Measurements from ENCODE around the gene PRCD.

DNA sequence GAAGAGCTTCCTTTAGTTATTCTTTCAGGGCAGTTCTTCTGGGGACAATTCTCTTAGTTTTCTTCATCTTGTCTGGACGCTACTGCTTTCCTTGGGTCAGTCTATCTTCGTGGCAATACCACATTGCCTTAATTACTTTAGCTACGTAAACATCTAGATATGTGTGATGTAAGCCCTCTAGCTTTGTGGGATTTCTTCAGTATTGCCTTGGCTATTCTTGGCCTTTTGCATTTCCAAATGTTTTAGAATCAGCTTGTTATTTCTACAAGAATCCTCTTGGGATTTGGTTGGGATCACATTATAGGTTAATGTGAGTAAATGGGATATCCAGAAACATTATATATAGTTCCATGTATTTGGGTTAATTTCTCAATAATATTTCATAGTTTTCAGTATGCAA, 54.8 kb downstream of the PRCD start:
- TF ChIP-seq, protein P1, sequence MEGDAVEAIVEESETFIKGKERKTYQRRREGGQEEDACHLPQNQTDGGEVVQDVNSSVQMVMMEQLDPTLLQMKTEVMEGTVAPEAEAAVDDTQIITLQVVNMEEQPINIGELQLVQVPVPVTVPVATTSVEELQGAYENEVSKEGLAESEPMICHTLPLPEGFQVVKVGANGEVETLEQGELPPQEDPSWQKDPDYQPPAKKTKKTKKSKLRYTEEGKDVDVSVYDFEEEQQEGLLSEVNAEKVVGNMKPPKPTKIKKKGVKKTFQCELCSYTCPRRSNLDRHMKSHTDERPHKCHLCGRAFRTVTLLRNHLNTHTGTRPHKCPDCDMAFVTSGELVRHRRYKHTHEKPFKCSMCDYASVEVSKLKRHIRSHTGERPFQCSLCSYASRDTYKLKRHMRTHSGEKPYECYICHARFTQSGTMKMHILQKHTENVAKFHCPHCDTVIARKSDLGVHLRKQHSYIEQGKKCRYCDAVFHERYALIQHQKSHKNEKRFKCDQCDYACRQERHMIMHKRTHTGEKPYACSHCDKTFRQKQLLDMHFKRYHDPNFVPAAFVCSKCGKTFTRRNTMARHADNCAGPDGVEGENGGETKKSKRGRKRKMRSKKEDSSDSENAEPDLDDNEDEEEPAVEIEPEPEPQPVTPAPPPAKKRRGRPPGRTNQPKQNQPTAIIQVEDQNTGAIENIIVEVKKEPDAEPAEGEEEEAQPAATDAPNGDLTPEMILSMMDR (IDR thresholded peaks at IDR 0.05; ENCODE audit: poor library complexity, severe bottlenecking), result no peak
- TF ChIP-seq EP300 (conservative IDR thresholded peaks at IDR 0.05; ENCODE audit: poor library complexity, severe bottlenecking), result no peak
